ENCODE measurements around the gene GAL3ST3.
"Not testable (repeated sequence)": the region's sequence is repeated elsewhere in the genome, so short reads cannot be mapped to it uniquely, and the experiment has no call there.

Gene GAL3ST3, protein sequence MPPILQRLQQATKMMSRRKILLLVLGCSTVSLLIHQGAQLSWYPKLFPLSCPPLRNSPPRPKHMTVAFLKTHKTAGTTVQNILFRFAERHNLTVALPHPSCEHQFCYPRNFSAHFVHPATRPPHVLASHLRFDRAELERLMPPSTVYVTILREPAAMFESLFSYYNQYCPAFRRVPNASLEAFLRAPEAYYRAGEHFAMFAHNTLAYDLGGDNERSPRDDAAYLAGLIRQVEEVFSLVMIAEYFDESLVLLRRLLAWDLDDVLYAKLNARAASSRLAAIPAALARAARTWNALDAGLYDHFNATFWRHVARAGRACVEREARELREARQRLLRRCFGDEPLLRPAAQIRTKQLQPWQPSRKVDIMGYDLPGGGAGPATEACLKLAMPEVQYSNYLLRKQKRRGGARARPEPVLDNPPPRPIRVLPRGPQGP

DNA sequence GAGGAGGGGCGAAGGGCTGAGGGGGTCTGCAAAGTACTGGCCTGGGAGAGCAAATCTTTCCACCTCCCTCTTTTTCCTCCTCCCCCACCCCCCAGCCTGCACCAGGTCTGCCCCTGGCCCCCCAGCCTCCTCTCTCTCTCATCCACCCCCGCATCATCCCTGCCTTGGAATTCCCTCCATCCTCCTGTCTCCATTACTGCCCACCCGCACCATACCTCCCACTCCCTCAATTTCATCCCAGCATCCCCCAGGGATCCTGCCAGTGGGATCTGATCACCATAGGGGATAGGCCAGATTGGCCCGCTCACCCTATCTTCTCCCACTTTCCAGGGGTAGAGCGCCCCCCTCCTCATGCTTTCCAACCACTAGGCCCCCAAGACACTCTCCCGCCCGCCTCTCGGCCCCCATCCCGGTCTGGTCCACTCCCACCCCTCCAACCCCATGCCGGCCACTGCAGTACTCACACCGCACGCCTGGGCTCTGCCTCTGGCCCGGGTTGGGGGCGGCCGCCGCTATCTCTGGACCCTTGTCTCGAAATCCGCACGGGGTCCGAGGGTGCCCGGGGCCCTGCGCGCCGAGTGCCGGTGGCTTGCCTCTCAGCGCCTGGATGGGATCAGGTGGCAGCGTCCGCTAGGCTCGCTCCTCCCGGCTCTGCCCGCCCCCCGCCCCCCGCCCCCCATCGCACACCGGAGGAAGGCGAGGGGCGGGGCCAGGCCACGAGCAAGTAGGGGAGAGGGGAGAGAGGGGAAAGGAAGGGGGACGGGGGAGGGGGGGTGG, at the start of gene GAL3ST3:
TSS of gene GAL3ST3 (minus strand) at position 615 of the 777 bp plus-strand sequence. CDS start 3,746 bp downstream, outside the sequence.
- no peak for DNase-seq

DNA sequence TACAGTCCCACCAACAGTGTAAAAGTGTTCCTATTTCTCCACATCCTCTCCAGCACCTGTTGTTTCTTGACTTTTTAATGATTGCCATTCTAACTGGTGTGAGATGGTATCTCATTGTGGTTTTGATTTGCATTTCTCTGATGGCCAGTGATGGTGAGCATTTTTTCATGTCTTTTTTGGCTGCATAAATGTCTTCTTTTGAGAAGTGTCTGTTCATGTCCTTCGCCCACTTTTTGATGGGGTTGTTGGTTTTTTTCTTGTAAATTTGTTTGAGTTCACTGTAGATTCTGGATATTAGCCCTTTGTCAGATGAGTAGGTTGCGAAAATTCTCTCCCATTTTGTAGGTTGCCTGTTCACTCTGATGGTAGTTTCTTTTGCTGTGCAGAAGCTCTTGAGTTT, 43.2 kb upstream of the GAL3ST3 start:
- DNase-seq: not testable (repeated sequence)

DNA sequence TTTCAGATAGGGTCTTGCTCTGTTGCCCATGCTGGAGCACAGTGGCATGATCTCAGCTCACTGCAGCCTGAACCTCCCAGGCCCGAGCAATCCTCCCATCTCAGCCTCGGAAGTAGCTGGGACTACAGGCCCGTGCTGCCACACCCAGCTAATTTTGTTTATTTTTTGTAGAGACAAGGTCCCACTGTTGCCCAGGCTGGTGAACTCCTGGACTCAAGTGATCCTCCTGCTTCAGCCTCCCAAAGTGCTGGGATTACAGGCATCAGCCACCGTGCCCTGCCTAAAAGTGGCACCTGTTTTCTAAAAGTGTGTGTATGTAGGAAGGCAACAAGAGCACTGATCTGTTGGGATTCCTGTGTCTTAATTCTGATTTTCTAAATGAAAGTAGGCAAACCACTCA, 41.3 kb upstream of the GAL3ST3 start:
- no peak for DNase-seq

DNA sequence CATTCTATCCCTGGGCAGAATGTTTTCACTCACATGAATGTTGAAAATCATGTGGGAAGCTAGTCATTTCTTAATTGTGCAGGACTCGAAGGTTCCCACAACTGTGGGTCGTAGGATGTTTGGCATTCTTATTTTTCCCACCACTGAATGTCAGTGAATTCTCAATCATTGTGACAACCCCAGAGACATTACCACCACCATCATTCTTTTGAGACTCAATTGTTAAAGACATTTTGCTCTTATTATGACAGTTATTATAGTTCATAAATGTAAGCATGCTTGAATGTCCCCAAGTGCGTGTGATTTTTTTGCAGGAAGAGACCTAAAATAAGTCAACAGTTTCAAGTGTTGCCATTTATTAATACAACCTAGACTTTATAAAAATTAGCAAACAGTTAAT, 40.1 kb upstream of the GAL3ST3 start:
- DNase-seq: no peak

DNA sequence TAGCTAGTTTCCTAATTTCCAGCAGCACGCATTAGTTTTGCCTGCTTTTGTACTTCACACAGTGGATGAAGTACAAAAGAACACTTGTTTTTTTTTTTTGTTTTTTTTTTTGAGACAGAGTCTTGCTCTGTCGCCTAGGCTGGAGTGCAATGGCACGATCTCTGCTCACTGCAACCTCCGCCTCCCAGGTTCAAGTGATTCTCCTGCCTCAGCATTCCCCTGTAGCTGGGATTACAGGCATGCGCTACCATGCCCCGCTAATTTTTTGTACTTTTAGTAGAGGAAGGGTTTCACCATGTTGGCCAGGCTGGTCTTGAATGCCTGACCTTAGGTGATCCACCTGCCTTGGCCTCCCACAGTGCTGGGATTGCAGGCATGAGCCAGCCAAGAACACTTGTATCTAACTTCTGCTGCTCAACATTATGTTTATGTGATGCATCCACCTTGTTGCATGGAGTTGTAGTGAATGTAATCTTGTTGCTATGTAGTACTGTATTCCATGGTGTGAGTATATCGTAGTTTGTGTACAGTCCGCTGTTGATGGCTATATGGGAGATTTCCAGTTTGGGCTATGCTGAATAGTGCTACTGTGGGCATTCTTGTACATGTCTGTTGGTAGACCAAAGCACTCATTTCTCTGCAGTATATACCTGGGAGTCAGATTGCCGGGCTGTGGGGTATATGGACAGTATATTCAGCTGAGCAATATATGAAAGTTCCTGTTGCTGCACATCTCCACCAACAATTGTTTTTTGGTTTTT, 38.4 kb upstream of the GAL3ST3 start:
- DNase-seq: no peak

DNA sequence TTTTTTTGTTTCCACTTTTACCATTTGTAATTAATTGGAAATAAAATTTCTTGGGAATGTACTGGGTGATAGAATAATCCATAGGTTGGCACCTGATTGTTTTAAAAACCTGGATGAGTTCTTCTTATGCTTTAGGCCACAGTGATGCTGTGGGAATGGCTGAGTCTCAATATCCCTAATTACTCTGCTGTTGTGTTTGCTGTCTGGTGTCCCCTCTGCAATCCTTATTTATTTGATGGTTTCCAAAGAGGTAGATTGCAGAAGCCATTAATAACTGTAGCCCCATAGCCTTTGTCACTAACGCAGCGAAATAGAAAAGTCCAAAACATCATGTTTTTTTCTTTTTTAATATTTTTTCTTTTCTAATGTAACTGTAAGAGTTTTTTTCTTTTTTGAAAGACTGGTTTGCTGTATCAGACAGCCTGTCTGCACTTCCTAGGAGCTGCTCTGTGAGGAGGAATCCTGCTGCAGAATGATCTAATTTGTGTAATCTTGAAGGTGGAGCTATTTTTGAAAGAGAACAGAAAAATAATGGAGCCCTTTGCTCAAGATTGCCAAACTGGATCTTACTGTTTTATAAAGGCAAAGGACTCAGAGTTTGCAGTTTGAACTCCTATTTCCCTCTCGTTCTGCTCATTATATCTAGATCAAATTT, 36.0 kb upstream of the GAL3ST3 start:
- DNase-seq: no peak

DNA sequence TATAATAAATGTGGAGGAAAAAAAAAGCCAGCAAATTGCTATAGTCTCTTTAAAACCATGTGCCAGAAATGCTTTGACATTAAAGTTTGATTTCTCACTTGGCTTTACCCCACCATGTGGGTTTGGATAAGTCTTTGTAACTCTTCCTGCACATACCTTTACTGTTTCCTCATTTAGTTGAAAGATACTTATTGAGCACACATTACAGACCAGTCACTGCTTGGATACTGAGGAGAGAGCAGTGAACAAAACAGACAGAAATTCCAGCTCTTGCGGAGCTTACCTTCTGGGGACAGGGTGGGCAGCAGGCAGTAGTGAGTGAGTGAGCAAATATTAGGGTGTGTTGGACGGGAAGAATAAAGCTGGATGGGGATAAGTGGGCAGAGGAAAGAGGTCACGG, 34.8 kb upstream of the GAL3ST3 start:
- DNase-seq: no peak

DNA sequence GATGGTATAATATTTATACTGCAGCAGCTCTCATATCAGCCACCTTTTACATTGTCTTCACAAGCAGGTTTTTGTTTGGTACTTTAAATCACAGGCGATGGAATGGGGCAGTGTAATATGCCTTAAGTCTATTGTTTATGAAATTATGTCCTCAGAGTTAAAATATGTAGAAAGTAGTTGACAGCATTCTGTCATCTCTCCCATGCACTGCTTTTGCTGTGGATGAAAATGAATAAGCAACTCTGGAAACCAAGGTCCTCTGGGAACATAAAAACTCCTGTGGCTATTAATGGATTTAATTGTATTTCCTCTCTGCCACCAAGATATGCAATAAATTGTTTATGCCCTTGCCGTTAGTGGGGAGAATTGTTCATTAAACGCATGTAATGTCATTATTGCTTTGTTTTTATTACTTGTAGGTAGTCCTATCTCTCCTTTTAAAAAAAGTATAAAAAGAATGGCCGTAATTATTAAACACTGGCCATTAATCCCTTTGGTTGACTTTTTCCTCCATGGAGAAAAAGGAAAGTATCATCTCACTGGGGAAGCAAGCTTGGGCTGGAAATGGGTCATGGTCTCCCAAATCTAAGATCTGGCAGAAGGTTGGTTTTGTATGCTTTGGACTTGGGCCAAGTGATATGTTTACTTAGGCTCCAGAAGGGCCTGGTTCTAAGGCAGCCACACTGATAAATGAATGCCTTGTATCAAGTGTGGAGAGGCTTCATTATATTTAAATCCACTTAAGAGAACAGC, 34.2 kb upstream of the GAL3ST3 start:
- no peak for DNase-seq

DNA sequence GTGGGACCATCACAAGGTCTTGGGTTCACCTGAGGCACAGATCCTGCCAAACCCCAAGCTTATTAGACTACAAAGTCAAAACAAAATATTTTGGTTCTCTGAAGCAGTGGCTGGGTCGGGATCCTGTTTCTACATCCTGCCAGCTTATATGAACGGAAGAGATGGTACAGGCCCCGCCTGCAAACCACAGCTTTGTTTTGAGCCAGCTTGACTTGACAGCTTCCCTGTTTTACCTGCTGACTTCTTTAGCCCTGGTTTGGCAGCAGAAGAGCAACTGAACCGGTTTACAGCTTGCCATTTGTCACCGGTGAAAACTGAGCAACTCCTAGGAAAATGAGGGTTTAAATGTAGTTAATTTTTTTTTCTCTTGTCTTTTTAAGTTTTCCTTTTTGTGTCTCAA, 32.5 kb upstream of the GAL3ST3 start:
- no peak for DNase-seq

DNA sequence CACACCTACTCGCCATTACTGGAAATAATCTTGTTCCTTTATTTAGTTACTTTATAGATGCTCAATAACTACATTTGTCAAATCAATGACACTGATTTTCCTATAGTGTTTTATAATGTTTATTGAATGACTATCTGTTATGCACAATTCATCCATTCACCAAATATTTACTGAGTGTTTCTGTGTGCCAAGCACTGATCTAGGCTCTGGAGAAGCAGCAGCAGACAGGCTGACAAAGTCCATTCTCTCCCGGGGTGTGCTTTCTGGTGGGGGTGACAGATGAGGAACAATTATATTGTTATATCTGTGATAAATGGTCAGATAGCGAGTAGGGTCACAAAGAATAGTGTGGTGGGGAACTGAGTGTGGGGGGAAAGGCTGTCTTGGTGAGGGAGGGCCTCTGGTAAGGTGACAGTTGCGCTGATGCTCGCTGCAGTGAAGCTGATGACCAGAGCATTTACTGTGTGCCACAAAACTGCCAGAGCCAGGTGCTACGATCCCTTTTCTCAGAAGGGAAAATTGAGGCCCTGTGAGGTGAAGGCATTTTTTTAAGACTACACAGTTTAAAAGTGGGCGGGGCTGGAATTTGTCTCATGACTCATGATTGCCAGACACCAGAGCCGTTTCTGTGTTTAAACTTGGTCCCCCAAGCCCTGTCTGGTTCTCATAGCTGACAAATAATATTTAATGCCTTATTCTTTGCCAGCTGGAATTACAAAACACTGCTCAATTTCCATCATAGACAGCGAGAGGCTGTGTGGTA, 31.3 kb upstream of the GAL3ST3 start:
- no peak for DNase-seq

DNA sequence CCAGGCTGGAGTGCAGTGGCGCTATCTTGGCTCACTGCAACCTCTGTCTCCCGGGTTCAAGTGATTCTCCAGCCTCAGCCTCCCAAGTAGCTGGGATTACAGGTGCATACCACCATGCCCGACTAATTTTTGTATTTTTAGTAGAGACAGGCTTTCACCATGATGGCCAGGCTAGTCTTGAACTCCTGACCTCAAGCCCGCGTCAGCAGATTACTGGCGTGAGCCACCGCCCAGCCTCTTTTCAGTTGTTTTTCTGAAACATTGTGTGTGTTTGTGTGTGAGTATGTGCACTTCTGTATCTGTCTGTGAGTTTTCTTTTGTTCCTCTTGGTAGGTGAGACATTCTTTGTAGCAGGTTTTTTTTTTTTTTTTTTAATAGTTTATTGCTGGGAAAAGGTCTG, 30.0 kb upstream of the GAL3ST3 start:
- not testable (repeated sequence) for DNase-seq

DNA sequence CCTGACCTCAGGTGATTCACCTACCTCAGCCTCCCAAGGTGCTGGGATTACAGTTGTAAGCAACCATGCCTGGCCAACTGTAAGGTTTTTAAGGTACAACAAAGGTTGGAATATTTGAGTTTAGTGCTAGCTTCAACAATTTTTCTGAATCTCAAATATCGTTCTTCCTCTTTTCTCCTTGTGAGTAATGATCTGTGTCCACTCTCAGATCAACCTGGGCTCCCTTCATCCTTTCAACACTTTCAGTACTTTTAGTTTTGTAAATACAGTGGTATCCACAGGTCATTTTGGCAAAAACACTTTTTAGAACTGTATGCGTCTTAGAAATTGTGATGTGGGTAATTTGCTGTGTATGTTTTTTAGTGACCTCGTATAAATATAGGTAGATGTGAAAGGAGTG, 29.0 kb upstream of the GAL3ST3 start:
- DNase-seq: no peak

DNA sequence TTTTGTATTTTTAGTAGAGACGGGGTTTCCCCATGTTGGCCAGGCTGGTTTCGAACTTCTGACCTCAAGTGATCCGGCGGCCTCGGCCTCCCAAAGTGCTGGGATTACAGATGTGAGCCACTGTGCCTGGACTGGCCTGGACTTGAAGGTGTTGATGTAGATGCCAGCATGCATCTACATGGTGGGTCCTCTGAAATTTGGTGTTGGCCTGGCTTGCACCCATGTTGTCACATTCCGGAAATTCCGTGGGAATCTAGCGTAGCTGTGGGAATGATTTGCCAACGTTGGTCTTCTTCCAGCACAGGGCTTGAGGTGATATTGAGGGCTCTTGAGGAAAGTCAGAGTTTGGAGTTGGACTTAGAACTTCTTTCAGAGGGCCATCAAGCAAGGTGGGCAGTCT, 27.6 kb upstream of the GAL3ST3 start:
- no peak for DNase-seq

DNA sequence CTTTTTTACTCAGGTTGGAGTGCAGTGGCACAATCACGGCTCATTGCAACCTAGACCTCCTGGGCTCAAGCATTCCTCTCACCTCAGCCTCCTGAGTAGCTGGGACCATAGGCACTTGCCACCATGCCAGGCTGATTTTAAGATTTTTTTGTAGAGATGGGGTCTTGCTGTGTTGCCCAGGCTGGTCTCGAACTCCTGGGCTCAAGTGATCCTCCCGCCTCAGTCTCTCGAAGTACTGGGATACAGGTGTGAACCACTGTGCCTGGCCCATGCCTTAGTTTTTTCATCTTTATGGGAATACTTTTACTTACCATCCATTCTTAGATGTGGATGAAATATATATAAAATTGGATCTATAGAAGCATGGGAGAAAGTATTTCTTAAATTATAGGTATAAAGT, 26.3 kb upstream of the GAL3ST3 start:
- DNase-seq: no peak

DNA sequence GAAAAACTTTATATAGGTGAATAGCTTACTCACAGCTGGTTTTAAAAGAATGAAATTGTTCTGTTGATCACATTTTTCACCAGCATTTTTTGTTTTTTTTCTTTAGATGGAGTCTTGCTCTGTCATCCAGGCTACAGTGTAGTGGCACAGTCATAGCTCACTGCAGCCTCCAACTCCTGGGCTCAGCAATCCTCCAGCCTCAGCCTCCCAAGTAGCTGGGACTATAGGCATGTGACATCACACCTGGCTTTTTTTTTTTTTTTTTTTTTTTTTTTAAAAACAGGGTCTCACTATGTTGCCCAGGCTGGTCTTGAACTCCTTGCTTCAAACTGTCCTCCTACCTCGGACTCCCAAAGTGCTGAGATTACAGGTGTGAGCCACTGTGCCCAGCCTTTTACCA, 24.7 kb upstream of the GAL3ST3 start:
- no peak for DNase-seq

DNA sequence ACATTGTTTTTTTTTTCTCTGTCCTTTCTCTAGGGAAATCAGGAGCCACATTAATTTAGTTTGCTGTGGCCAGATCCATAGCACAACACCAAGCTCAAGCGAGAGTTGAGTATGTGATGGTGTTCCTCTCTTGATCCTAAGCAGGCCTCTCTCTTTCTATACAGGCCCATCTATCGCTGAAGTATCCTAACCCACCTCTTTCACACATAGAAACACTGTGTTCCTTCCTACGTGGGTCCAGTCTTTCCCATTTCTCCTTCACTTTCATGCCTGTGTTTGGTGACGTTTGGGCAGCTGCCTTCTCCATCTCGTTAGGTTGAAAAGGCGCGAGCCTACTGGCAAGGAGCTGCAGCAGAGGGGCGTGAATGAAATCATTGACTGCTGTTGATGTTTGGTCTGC, 23.6 kb upstream of the GAL3ST3 start:
- DNase-seq: no peak

DNA sequence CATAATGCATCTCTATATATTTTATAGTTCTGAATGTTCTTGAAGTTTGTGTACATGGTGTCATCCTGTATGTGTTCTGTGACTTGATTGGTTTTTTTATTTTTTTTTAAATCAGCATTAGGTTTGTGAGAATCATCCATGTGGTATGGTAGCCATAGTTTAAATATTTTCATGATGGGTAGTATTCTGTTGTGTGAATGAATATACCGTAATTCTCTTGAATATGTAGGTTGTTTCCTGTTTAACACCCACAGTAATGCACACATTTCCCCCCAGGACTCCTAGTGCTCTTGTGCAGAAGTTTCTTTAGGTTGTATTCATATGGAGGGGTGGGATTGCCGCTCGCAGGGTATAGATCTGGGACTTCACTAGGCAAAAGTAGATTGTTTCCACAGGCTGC, 23.1 kb upstream of the GAL3ST3 start:
- no peak for DNase-seq

DNA sequence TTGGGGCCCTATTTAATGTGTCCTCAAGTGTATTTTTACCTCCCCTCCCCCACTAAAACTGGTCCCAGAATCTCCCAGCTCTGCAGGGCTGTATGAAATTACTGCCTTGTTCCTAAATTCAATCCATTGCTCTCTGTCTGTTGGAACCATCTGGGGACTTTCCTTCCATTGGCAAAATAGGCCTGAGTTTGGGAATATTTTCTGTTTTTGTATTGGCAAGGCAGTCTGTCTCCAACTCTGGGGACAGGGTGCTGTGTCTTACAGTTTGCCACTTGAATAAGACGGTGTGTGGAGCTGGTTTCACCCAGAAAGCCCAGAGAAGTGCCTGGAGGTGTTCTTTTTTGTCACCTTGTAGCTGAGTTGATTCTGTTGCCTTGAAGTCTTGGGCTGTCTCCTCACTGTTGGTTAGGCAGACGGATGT, 22.4 kb upstream of the GAL3ST3 start:
- no peak for DNase-seq

DNA sequence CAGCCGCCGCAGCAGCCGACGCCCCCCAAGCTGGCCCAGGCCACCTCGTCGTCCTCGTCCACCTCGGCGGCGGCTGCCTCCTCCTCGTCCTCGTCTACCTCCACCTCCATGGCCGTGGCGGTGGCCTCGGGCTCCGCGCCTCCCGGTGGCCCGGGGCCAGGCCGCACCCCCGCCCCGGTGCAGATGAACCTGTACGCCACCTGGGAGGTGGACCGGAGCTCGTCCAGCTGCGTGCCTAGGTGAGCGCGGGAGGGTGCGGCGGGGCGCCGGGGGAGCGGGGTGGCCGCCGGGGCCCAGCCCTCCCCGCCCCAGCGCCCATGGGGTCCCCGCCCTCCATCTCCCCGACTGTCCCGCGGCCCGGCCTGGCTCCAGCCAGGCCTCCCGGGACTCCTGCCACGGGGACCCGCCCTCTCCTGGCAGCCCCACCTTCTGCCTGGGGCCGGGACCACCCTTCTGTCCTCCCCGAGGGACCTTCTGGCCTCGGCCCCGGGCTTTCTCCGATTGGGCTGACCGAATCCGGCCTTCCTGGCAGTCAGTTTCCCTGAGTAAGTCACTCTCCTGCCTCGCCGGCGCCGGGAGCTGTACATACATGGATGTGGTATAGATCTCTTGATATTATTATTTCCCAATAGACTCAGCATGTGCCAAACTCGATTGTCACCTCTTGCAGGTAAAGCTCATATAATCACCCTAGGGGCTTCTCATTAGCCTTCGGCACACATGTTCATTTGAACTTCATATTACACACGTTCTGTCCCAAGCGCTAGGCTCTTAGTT, 21.8 kb upstream of the GAL3ST3 start:
- DNase-seq: peak; percentile 58
